ENCODE data around the gene SH3YL1.

SH3YL1 gene

DNA sequence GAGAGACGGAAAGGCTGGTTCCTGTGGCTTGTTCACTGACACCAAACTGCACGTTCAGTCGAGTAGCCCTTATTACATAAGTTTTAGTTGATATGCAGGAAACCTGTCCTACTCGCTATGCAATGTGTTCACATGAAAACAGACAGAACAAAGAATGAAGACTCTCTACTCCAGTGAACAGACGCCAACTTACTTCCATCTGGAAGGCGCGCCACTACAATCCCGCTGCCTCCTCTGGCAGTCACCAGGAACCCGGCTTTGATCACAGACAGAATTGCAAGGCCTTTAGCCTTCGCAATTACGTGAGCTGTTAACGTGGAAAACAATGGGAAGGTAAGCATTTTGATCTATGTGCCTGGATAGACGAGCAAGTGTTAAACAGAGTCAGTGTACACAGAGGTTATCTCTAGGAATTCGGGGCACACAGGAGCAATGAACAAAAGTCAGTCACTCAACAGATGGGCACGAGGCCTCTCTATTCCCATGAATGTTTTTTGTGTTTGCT, 14.2 kb downstream of the SH3YL1 start:
- FAIRE-seq (no peak), DNase-seq (ENCODE audit: insufficient read length, low spot score) (no peak)
- TF ChIP-seq, protein P1, sequence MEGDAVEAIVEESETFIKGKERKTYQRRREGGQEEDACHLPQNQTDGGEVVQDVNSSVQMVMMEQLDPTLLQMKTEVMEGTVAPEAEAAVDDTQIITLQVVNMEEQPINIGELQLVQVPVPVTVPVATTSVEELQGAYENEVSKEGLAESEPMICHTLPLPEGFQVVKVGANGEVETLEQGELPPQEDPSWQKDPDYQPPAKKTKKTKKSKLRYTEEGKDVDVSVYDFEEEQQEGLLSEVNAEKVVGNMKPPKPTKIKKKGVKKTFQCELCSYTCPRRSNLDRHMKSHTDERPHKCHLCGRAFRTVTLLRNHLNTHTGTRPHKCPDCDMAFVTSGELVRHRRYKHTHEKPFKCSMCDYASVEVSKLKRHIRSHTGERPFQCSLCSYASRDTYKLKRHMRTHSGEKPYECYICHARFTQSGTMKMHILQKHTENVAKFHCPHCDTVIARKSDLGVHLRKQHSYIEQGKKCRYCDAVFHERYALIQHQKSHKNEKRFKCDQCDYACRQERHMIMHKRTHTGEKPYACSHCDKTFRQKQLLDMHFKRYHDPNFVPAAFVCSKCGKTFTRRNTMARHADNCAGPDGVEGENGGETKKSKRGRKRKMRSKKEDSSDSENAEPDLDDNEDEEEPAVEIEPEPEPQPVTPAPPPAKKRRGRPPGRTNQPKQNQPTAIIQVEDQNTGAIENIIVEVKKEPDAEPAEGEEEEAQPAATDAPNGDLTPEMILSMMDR (IDR thresholded peaks at IDR 0.05; ENCODE audit: insufficient read depth, missing control alignments), result no peak

DNA sequence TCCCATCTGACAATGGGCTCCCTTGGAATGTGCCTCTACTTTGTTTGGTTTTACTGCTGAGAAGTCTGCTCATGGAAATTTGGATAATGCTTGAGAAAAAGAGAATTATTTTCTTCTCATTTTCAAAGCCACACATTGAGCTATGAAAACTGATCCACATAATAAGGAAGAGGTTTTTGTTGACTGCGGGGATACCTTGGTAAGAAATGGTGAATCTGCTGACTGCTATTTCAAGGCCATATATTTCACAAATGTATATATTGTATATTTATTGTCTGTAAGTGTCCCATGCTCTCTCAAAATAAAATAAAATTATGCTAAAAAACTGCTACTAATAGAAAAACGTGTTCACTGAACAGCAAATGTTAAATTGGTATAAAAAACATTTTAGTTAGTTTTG, 15.1 kb downstream of the SH3YL1 start:
- FAIRE-seq (no peak), DNase-seq (ENCODE audit: insufficient read length, low spot score) (no peak)
- TF ChIP-seq, protein P1 (IDR thresholded peaks at IDR 0.05; ENCODE audit: insufficient read depth, missing control alignments), result no peak

DNA sequence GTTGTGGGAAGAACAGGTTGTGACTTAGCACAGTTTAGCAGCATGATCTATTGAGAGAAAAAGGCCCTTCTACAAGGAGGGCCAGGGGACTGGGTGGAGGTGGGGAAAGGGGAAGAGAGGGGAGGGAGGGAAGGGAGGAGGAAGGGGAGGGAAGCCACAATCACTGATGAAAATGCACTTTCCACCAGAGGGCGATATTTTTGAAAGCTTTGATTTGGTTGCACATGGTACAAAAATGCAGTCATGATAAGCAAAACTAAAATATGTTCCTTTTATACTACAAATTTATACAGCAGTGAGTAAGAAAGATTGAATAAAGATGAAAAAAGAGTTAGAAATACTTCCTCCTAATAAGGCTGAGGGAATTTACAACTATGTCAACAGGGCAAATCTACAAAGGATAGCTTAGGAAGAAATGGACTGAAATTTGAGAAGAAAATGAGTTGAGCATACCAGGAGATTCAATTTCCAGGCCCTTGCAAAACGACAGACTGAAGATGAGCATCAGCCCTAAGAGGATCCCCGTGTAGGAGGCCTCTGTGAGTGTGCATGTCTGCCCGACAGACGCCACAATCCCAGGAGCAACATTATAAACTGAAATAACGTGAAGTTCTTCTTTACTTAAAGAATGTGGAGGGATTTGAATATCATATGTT, 17.2 kb downstream of the SH3YL1 start:
- TF ChIP-seq, protein P1 (IDR thresholded peaks at IDR 0.05; ENCODE audit: insufficient read depth, missing control alignments), result peak; percentile 43
- no peak for DNase-seq (ENCODE audit: insufficient read length, low spot score)
- no peak for FAIRE-seq

DNA sequence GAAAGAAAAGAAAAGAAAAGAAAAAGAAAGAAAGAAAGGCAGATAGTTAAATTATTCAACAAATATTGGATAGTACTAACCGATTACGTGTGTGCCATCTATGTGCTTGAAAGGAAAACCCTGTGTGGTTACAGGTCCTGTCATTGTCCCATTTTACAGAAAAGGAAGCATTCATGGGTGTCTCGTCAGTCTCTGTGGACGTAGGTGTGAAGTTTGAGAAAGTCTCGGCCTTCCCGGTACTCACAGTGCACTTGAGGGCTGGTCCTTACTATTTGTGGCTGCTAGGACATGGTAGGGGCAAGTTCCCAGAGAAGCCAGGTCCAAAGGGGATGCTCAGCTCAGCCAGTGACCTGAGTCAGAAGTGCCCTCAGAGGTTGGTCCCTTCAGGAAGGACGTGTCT, 19.3 kb downstream of the SH3YL1 start:
- FAIRE-seq, result no peak

DNA sequence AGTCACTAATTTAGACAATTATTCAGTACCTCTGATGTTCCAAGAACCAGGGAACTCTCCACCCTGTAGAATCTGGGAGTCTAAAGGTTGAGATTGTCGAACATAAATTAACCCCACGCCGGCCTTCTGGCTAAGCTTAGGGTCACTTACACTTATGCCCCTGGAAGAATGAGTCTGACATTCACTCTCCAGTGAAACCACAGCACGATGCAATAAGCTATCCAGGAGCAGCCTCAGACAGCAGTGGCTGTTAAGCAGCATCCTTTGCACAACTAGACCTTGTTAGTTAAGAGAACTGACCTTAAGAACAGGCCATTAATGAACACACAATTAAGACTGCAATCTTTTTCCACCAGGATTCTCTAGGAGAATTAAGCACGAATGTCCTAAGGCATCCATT, 25.0 kb downstream of the SH3YL1 start:
- FAIRE-seq (no peak), DNase-seq (ENCODE audit: insufficient read length, low spot score) (no peak)
- TF ChIP-seq, protein P1 (IDR thresholded peaks at IDR 0.05; ENCODE audit: insufficient read depth, missing control alignments), result no peak

More for the DNA sequence above, 19.3 kb downstream of the SH3YL1 start:
- DNase-seq (ENCODE audit: insufficient read length, low spot score), result no peak
- TF ChIP-seq, protein P1 (IDR thresholded peaks at IDR 0.05; ENCODE audit: insufficient read depth, missing control alignments), result no peak

DNA sequence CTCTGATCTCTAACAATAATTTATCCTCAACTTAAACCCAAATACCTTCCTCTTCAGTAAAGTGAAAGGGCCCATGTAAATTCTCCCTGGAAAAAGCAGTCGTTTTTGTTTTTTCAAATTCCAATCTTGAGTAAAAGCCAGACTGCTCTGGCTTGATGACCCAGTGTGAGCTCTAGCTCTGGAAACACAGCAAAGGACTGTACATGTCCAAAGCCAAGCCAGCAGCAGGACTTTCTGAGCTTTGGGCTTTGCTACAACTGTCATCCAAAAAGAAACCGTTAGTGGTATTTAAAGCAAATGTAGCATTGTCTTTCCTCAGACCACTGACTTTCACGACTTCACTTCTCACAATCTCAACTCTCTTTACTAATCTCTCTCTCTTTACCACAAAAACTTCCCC, 25.4 kb downstream of the SH3YL1 start:
- TF ChIP-seq, protein P1 (IDR thresholded peaks at IDR 0.05; ENCODE audit: insufficient read depth, missing control alignments), result no peak
- FAIRE-seq (no peak), DNase-seq (ENCODE audit: insufficient read length, low spot score) (no peak)

DNA sequence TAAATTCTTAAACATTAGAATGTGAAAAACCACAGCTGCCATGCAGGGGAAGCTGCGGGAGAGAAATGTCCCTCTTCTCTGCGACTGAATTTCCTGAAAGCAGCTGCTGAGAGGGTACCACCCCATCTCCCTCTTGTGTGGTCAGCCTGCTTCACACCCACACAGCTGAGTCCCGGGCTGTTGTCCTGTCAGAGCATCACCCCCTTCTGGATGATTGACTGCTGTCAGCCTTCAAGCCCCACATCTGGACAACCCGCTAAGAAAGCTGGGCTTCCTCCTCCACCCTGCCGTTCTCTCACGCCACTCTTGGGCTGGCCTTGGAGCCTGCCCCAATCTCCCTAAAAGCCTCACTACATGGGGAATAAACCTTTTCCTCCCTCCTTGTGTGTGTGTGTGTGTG, 26.0 kb downstream of the SH3YL1 start:
- no peak for FAIRE-seq
- TF ChIP-seq, protein P1 (IDR thresholded peaks at IDR 0.05; ENCODE audit: insufficient read depth, missing control alignments), result no peak
- DNase-seq (ENCODE audit: insufficient read length, low spot score), result no peak
